Smooth muscle cell (in vitro differentiated cells): Measurements from ENCODE around the gene DNAJA2. TPM values are rescaled to one million over a fixed set of nuclear protein-coding genes. Genes with fewer than 3 reads are reported as not detected.

Experiments used
- DNase-seq: peaks from one replicate; lab custom pipeline; 2025; ENCODE audit not compliant: unreplicated experiment; lab: John Stamatoyannopoulos, UW
- H2AFZ ChIP-seq: fragments of 200-600 bp; sonication (generic); 2 replicates; pipeline ENCODE4 v1.6.0; 2016; ENCODE audit warnings: antibody characterized with exemption, low read depth, mild to moderate bottlenecking
- H3F3A ChIP-seq: fragments of 200-600 bp; sonication (generic); 2 replicates; pipeline ENCODE4 v1.6.0; 2017; ENCODE audit warnings: antibody characterized with exemption, low read depth
- H3K27ac ChIP-seq: fragments of 200-600 bp; sonication (generic); 2 replicates; pipeline ENCODE4 v1.5.1; 2016; ENCODE audit warnings: low read depth, mild to moderate bottlenecking
- H3K27me3 ChIP-seq: fragments of 200-600 bp; sonication (generic); 2 replicates; pipeline ENCODE4 v1.6.1; 2016; ENCODE audit warnings: low read depth, mild to moderate bottlenecking
- H3K36me3 ChIP-seq: fragments of 200-600 bp; sonication (generic); 2 replicates; pipeline ENCODE4 v1.5.1; 2016; ENCODE audit warnings: low read depth
- H3K4me1 ChIP-seq: fragments of 200-600 bp; sonication (generic); 2 replicates; pipeline ENCODE4 v1.5.1; 2016; ENCODE audit warnings: low read depth
- H3K4me2 ChIP-seq: fragments of 200-600 bp; sonication (generic); 2 replicates; pipeline ENCODE4 v1.6.0; 2016; ENCODE audit warnings: mild to moderate bottlenecking
- H3K4me3 ChIP-seq: fragments of 200-600 bp; sonication (generic); 2 replicates; pipeline ENCODE4 v1.5.1; 2016; ENCODE audit warnings: mild to moderate bottlenecking
- H3K79me2 ChIP-seq: fragments of 200-600 bp; sonication (generic); 2 replicates; pipeline ENCODE4 v1.6.0; 2016; ENCODE audit warnings: low read depth, mild to moderate bottlenecking
- H3K9ac ChIP-seq: fragments of 200-600 bp; sonication (generic); 2 replicates; pipeline ENCODE4 v1.6.0; 2016; ENCODE audit warnings: low read depth
- H3K9me3 ChIP-seq: fragments of 200-600 bp; sonication (generic); replicated peaks from 2 replicates; pipeline ENCODE4 v1.5.1; 2016; ENCODE audit warnings: low read depth
- H4K20me1 ChIP-seq: fragments of 200-600 bp; sonication (generic); 2 replicates; pipeline ENCODE4 v1.6.0; 2016; ENCODE audit warnings: low read depth
- CTCF ChIP-seq: fragments of 200-600 bp; sonication (generic); IDR thresholded peaks from 2 replicates; pipeline ENCODE4 v1.5.1; 2017; ENCODE audit warnings: borderline replicate concordance, mild to moderate bottlenecking, antibody characterized with exemption; ENCODE audit not compliant: insufficient read depth, poor library complexity, severe bottlenecking
- WGBS: methylation state at CpG from one replicate; pipeline ENCODE4 v1.1.7; 2016; ENCODE audit warnings: low lambda C conversion rate; 5-methylcytosine and 5-hydroxymethylcytosine counted together
- polyA plus RNA-seq: library from polyadenylated mRNA; unstranded; fragments of >200 nt; fragmentation: Nextera tagmentation; extraction: Ambion mirVana; gene quantifications from 2 replicates; pipeline ENCODE4 v1.2.1, GENCODE V29; 2016
- total RNA-seq: library from RNA; depleted of rRNA; stranded (reverse); fragments of >200 nt; gene quantifications from 2 replicates; pipeline ENCODE4 v1.2.3, GENCODE V29; 2014

Gene DNAJA2
- total and polyA plus RNA-seq, 2 experiments from 2014 or later: 36.4 to 52.2 TPM

- H3F3A ChIP-seq: no peaks in the 10 kb centered on the region
- TF ChIP-seq CTCF: no peak
- 3% methylated on average over 47 of the region's 48 CpGs for WGBS
- peaks cover 14% of the 10 kb centered on the region for H3K4me1 ChIP-seq
- peak overlapping the region; percentile 97 for H3K9ac ChIP-seq
- DNase-seq: peak; percentile 31
- no peaks in the 10 kb centered on the region for H3K9me3 ChIP-seq
- H3K4me2 ChIP-seq: peak overlapping the region; percentile 97
- H3K36me3 ChIP-seq: peaks cover 9% of the 10 kb centered on the region
- H3K4me3 ChIP-seq: peak overlapping the region; percentile 99
- H3K27me3 ChIP-seq: no peaks in the 10 kb centered on the region
- H3K27ac ChIP-seq: peak overlapping the region; percentile 96
- peak overlapping the region; percentile 71 for H2AFZ ChIP-seq
- peaks cover 51% of the 10 kb centered on the region for H3K79me2 ChIP-seq
- peaks cover 52% of the 10 kb centered on the region for H4K20me1 ChIP-seq
Observed at GRCh38 chr16:46972429-46973206, 856 bp downstream of the DNAJA2 start.

DNA sequence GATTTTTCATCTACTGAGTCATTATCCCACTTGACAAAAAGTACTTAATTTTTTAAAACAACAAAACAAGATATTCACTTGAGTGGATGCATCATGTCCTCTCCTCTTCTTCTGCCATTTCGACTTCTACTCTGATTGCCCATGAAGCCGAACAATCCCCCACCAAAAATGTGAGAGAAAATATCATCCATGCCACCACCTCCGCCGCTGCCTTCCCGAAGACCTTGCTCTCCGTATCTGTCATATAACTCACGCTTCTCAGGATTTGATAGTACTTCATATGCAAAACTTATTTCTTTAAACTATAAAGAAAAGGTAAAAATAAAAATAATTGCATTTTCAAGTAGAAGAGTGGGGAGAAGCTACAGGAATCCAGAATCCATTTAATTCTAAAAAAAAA is 2.2 kb downstream of the DNAJA2 start:
- H3K36me3 ChIP-seq: peaks cover 14% of the 10 kb centered on the region
- TF ChIP-seq CTCF: no peak

GRCh38 chr16:46970089-46970488 is 3.4 kb downstream of the DNAJA2 start:
- H2AFZ ChIP-seq: no peak overlapping the region
- WGBS: 97% methylated on average over 2 of the region's 2 CpGs

More for the DNA sequence above, 2.2 kb downstream of the DNAJA2 start:
- Histone ChIP-seq H3K9me3 (no peaks in the 10 kb centered on the region), H3K27ac (no peak overlapping the region), H4K20me1 (peaks cover 58% of the 10 kb centered on the region), H3K4me1 (peaks cover 14% of the 10 kb centered on the region), H3K4me2 (no peak overlapping the region), H3K79me2 (peaks cover 56% of the 10 kb centered on the region), H3K9ac (no peak overlapping the region), H2AFZ (no peak overlapping the region), H3K4me3 (no peak overlapping the region), H3F3A (no peaks in the 10 kb centered on the region), H3K27me3 (no peaks in the 10 kb centered on the region)
- DNase-seq: no peak
- 95% methylated on average over 7 of the region's 7 CpGs for WGBS

More at GRCh38 chr16:46970089-46970488, 3.4 kb downstream of the DNAJA2 start:
- peaks cover 14% of the 10 kb centered on the region for H3K4me1 ChIP-seq
- H3F3A ChIP-seq: no peaks in the 10 kb centered on the region
- H3K9me3 ChIP-seq: no peaks in the 10 kb centered on the region
- no peak for TF ChIP-seq CTCF
- H3K79me2 ChIP-seq: peaks cover 65% of the 10 kb centered on the region
- peaks cover 14% of the 10 kb centered on the region for H3K36me3 ChIP-seq
- DNase-seq: no peak
- H4K20me1 ChIP-seq: peaks cover 58% of the 10 kb centered on the region
- no peak overlapping the region for H3K9ac ChIP-seq
- no peak overlapping the region for H3K27ac ChIP-seq
- no peak overlapping the region for H3K4me2 ChIP-seq
- no peak overlapping the region for H3K4me3 ChIP-seq
- no peaks in the 10 kb centered on the region for H3K27me3 ChIP-seq
